AG09309 (cell line): ENCODE measurements around the gene CASZ1.

ENCODE experiments used
- DNase-seq: peaks from one replicate; pipeline ENCODE4 v3.0.0-alpha.2; 2010; ENCODE audit warnings: low read depth
- H3K4me3 ChIP-seq: 2 replicates; pipeline ENCODE4 v1.5.1; 2011; ENCODE audit warnings: mild to moderate bottlenecking, low read depth, low read length, moderate library complexity; ENCODE audit not compliant: control insufficient read depth
- TF ChIP-seq, protein P1 (sequence below): IDR thresholded peaks from 2 replicates; pipeline ENCODE4 v1.5.1; 2011; ENCODE audit warnings: mild to moderate bottlenecking, low read depth, low read length, inconsistent platforms; ENCODE audit not compliant: insufficient read depth, control insufficient read depth; ENCODE audit errors: missing control alignments

CASZ1 gene

DNA sequence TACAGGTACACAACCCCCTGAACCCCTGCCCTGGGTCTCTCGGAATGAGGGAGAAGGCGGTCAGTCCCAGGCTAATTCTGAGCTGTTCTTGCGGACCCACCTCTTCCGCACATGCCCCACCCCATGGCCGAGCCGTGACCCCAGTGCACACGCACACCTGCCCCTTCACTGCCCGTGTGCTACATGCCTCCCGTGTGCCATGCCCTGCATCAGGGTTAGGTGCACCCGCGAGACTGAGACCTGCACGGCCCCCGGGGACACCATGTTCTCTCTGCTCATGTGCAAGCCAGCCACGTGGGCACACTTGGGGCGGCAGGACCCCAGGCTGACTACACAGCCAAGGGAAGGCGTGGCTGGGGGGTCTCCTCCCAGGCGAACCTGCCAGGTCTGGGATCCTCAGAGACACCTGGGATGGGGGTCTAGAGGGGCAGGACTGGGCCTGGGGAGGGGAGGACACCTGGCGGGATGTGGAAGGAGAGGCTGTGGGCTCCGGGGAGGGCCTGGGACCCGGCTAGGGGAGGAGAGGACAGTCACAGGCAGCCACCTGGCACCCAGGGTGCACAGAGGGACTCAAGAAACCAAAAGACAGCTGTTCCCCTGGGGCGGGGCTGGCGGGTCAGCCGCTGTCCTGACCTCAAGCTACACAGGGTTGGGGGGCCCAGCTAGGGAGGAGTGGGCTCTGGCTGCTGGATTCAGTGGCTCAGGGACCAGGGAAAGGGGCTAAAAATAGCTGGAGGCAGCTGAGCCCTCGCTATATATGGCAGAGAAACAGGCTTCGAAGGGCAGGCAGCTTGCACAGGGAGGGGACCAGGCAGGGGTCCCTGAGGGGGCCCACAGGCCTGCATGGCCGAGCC, 133.4 kb downstream of the CASZ1 start:
- TF ChIP-seq, protein P1, sequence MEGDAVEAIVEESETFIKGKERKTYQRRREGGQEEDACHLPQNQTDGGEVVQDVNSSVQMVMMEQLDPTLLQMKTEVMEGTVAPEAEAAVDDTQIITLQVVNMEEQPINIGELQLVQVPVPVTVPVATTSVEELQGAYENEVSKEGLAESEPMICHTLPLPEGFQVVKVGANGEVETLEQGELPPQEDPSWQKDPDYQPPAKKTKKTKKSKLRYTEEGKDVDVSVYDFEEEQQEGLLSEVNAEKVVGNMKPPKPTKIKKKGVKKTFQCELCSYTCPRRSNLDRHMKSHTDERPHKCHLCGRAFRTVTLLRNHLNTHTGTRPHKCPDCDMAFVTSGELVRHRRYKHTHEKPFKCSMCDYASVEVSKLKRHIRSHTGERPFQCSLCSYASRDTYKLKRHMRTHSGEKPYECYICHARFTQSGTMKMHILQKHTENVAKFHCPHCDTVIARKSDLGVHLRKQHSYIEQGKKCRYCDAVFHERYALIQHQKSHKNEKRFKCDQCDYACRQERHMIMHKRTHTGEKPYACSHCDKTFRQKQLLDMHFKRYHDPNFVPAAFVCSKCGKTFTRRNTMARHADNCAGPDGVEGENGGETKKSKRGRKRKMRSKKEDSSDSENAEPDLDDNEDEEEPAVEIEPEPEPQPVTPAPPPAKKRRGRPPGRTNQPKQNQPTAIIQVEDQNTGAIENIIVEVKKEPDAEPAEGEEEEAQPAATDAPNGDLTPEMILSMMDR = no peak
- no peak for DNase-seq
- no peak overlapping the region for H3K4me3 ChIP-seq

GRCh38 chr1:10662090-10662688, 134.3 kb downstream of the CASZ1 start:
- TF ChIP-seq, protein P1 = no peak
- no peak overlapping the region for H3K4me3 ChIP-seq
- DNase-seq = no peak

DNA sequence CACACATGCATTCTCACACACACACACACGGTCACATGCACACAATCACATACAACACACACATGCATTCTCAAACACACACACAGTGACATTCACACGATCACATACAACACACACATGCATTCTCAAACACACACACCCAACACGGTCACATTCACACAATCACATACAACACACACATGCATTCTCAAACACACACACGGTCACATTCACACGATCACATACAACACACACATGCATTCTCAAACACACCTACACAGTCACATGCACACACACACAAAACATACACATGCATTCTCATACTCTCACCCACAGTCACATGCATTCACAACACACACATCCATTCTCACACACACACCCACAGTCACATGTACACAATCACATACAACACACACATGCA, 135.0 kb downstream of the CASZ1 start:
- DNase-seq = no peak
- H3K4me3 ChIP-seq = no peak overlapping the region
- TF ChIP-seq, protein P1 = no peak

- TF ChIP-seq, protein P1 = no peak
- no peak for DNase-seq
- no peak overlapping the region for H3K4me3 ChIP-seq
These were observed 136.6 kb downstream of the CASZ1 start for GRCh38 chr1:10659646-10660540.

GRCh38 chr1:10659218-10659617, 137.2 kb downstream of the CASZ1 start:
- TF ChIP-seq, protein P1 = no peak
- DNase-seq = no peak
- H3K4me3 ChIP-seq = no peak overlapping the region

DNA sequence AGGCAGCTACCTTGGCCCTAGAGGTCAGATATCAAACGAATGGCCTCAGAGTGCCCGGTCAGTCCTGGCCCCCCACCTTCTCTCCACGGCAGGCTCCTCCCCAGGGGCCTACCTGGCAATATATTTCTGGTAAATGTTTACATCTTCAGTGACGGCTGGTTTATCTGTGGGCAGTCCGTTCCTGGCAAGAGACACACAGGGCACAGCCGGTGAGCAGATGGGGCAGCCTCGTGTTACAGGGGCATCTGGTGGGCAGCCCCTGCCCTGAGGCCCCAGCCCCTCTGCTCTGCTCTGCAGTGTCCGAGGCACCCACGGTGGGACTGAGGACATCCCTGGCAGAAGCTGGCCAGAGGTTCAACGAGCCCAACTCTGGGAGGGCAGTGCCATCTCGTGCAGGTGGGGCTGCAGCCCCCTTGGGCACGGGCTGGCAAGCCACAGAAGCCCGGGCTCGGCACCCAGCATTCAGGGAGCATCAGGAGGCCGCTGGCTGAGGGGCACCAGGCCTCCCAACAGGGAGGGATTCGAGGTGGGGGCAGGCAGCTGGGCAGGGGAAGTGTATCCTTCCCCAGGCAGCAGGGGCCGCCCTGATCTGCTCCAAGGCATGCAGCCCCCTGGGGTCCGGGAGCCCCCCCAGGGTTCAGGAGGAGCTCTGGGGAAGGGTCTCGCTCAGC, 137.9 kb downstream of the CASZ1 start:
- DNase-seq = no peak
- TF ChIP-seq, protein P1 = no peak
- no peak overlapping the region for H3K4me3 ChIP-seq
